ENCODE data around the gene SH2D2A.

GRCh38 chr1:156816561-156817328, at the start of gene SH2D2A:
- TF ChIP-seq CTCF (conservative IDR thresholded peaks at IDR 0.05; ENCODE audit: low read depth, low read length) = no peak
- no peak for TF ChIP-seq MXI1 (IDR thresholded peaks at IDR 0.05; ENCODE audit: borderline replicate concordance, low read depth, low read length)
- no peak for TF ChIP-seq RAD21 (IDR thresholded peaks at IDR 0.05; ENCODE audit: low read length)
- TF ChIP-seq POLR2A (IDR thresholded peaks at IDR 0.05; ENCODE audit: low read depth, low read length) = no peak
- no peak for TF ChIP-seq CHD1 (IDR thresholded peaks at IDR 0.05; ENCODE audit: low read depth, low read length)
- TF ChIP-seq SMC3 (IDR thresholded peaks at IDR 0.05; ENCODE audit: low read depth, low read length) = no peak
- TF ChIP-seq USF2 (IDR thresholded peaks at IDR 0.05; ENCODE audit: low read depth, low read length) = no peak
- no peak for TF ChIP-seq CEBPB (IDR thresholded peaks at IDR 0.05; ENCODE audit: low read depth, low read length)
